ENCODE measurements around the gene FAM228A.
"Not testable (repeated sequence)": the region's sequence is repeated elsewhere in the genome, so short reads cannot be mapped to it uniquely, and the experiment has no call there.

The FAM228A gene

GRCh38 chr2:24174851-24175277 is at the start of gene FAM228A:
Gene FAM228A, plus strand, starts transcription at chr2:24175053. Its CDS starts 428 bp downstream, at chr2:24175481.
- DNase-seq = no peak

GRCh38 chr2:24125956-24126355 is 48.9 kb upstream of the FAM228A start:
- DNase-seq = no peak

GRCh38 chr2:24132543-24132942 is 42.3 kb upstream of the FAM228A start:
- no peak for DNase-seq

DNA sequence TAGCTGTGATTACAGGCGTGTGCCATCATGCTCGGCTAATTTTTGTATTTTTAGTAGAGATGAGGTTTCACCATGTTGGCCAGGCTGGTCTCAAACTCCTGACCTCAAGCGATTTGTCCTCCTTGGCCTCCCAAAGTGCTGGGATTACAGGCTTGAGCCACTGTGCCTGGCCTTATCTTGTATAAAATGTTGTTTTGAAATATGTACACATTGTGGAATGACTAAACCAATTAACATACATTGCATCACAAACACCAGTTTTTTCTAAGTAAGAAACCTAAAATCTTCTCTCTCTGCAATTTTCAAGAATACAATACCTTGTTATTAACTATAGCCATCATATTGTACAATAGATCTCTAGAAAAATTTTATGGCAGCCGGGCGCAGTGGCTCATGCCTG is 34.5 kb upstream of the FAM228A start:
- DNase-seq = not testable (repeated sequence)

DNA sequence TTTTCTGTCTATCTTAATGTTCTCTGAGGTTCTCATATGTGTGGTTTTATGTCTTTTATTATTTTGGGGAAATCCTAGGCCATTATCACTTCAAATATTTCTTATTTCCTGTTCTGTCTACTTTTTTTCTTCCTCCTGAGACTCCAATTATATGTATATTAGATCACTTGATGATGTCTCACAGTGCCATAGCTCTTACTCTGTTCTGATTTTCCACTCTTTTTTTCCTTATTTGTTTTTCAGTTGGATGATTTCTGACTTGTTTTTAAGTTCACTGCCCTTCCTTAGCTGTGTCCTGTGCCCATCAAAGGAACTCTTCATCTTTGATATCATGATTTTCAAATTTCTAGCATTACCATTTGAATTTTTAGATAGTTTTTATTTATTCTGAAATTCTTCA is 27.5 kb upstream of the FAM228A start:
- DNase-seq = no peak

- no peak for DNase-seq
These were observed 22.2 kb upstream of the FAM228A start for GRCh38 chr2:24152413-24153197.

- no peak for DNase-seq
These were observed 21.4 kb upstream of the FAM228A start for GRCh38 chr2:24153478-24153877.

- no peak for DNase-seq
These were observed 16.7 kb upstream of the FAM228A start for GRCh38 chr2:24158131-24158530.

DNA sequence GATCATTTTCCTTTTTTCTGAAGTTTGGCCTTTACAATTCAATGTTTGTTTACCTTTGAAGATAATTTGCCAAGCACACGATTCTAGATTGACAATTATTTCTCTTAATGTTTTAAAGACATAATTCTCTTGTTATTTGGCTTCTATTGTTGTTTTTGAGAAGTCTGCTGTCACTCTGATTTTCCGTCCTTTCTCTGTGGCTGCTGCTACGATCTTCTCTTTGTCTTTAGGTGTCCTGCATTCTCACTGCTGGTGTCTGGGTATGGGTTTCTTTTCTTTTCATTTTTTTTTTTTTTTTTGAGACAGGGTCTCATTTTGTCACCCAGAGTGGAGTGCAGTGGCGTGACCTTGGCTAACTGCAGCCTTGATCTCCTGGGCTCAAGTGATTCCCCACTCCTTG is 15.1 kb upstream of the FAM228A start:
- DNase-seq = no peak

- DNase-seq = no peak
These were observed 14.1 kb upstream of the FAM228A start for GRCh38 chr2:24160761-24161160.

- no peak for DNase-seq
These were observed 12.4 kb upstream of the FAM228A start for GRCh38 chr2:24162494-24162893.

DNA sequence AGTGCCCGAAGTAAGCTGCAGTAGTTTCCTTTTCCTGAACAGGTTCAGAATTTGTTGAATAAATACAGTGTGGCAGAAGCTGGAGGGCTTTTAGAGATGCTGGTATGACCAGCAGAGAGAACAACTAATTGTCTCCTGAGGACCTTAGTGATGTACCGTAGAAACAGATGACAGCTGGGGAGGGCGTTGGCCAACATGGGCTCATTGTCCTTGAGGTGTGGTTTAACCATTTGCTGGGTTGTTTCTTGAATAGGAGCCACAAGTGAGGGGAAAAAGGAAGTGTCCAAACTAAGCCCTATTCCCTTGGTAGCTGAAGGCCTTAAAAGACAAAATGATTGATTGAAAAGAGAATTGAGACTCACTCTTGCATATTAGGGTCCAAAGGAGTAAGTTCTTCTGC is 11.7 kb upstream of the FAM228A start:
- no peak for DNase-seq

- DNase-seq = no peak
These were observed 11.3 kb upstream of the FAM228A start for GRCh38 chr2:24163601-24164000.

- DNase-seq = no peak
These were observed 10.4 kb upstream of the FAM228A start for GRCh38 chr2:24164416-24164973.

DNA sequence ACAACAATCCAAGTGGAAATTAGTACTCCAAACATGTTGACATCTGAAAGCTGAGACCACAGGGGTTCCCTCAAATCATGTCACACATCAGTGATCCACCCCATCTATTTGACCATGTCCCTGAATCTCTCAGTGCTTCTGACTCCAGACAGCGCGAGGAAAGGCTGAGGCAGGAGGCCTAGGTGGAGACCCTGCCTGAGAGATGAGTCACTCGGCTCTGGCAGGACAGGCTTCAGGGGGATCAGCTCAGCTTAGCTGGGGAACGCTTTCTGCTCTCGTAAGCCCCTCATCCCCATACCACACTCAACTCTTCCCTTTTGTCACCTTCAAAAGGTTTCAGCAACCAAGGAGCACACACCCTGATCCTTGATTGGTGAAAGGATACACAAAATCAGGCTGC is 5.8 kb upstream of the FAM228A start:
- DNase-seq = no peak

- no peak for DNase-seq
These were observed 856 bp downstream of the FAM228A start for GRCh38 chr2:24175631-24176187.

- DNase-seq = no peak
These were observed 1.5 kb downstream of the FAM228A start for GRCh38 chr2:24176326-24176725.

- DNase-seq = no peak
These were observed 4.8 kb downstream of the FAM228A start for GRCh38 chr2:24179683-24180082.

- no peak for DNase-seq
These were observed 7.0 kb downstream of the FAM228A start for GRCh38 chr2:24181849-24182248.

GRCh38 chr2:24182507-24182906 is 7.7 kb downstream of the FAM228A start:
- DNase-seq = no peak

- DNase-seq = no peak
These were observed 8.7 kb downstream of the FAM228A start for GRCh38 chr2:24183366-24184069.

GRCh38 chr2:24189551-24189950 is 14.7 kb downstream of the FAM228A start:
- DNase-seq = no peak

DNA sequence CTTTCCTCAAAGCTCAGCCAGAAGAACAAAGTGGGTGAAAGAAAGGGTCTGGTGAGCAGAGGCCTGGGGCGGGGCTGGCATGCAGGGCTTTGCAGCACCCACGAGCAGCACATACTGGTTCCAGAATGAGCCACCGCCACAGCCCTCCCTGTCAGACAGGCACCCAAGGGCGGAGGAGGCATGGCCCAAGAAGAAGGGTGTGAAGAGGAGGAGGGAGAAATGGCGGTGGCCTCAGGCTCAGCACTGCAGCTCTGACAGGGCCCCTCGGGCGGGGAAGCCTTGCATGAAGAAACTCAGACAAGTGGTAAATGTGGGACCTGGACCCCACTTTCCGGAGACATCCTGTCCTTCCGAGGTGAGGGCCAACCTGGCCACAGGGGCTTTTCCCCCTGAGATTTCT is 15.7 kb downstream of the FAM228A start:
- no peak for DNase-seq

- DNase-seq = no peak
These were observed 16.3 kb downstream of the FAM228A start for GRCh38 chr2:24191156-24191555.

All from retina (tissue), 1 donor.